HepG2 (cell line): Measurements from ENCODE around the gene COG1. TPM values are rescaled to one million over a fixed set of nuclear protein-coding genes. Genes with fewer than 3 reads are reported as not detected.

ENCODE experiments used
- ATF3 ChIP-seq: sonication (generic); formaldehyde crosslinking; IDR thresholded peaks from 2 replicates; pipeline ENCODE4 v1.4.0; 2020; ENCODE audit warnings: missing genetic modification reagents
- CBFB ChIP-seq: sonication (generic); formaldehyde crosslinking; IDR thresholded peaks from 2 replicates; pipeline ENCODE4 v1.4.0; 2020; ENCODE audit warnings: missing genetic modification reagents
- FLYWCH1 ChIP-seq: sonication (generic); formaldehyde crosslinking; IDR thresholded peaks from 2 replicates; pipeline ENCODE4 v1.8.1; 2023; ENCODE audit warnings: mild to moderate bottlenecking, missing genetic modification reagents
- KMT2B ChIP-seq: IDR thresholded peaks from 2 replicates; pipeline ENCODE4 v1.6.1; 2016; ENCODE audit warnings: missing genetic modification reagents, missing compliant biosample characterization
- MTA3 ChIP-seq: sonication (generic); formaldehyde crosslinking; IDR thresholded peaks from 2 replicates; pipeline ENCODE4 v1.4.0; 2020; ENCODE audit warnings: missing genetic modification reagents
- RBAK ChIP-seq: sonication (generic); formaldehyde crosslinking; IDR thresholded peaks from 2 replicates; pipeline ENCODE4 v1.5.1; 2020; ENCODE audit warnings: mild to moderate bottlenecking, missing genetic modification reagents
- SMARCE1 ChIP-seq: fragments of 450-650 bp; IDR thresholded peaks from 2 replicates; pipeline ENCODE4 v1.6.1; 2017; ENCODE audit warnings: borderline replicate concordance
- SNAPC5 ChIP-seq: sonication (generic); formaldehyde crosslinking; IDR thresholded peaks from 2 replicates; pipeline ENCODE4 v1.8.1; 2023; ENCODE audit warnings: mild to moderate bottlenecking, missing genetic modification reagents, borderline replicate concordance
- STAT6 ChIP-seq: sonication (generic); formaldehyde crosslinking; IDR thresholded peaks from 2 replicates; pipeline ENCODE4 v1.4.0; 2020; ENCODE audit warnings: missing genetic modification reagents, mild to moderate bottlenecking, borderline replicate concordance
- ZIK1 ChIP-seq: sonication (generic); formaldehyde crosslinking; IDR thresholded peaks from 2 replicates; pipeline ENCODE4 v1.5.0; 2020; ENCODE audit warnings: mild to moderate bottlenecking, low read depth, missing genetic modification reagents, borderline replicate concordance
- ZMYM2 ChIP-seq: sonication (generic); formaldehyde crosslinking; IDR thresholded peaks from 2 replicates; pipeline ENCODE4 v1.8.0; 2022; ENCODE audit warnings: mild to moderate bottlenecking, missing genetic modification reagents
- ZNF12 ChIP-seq: sonication (generic); formaldehyde crosslinking; IDR thresholded peaks from 2 replicates; pipeline ENCODE4 v1.5.0; 2020; ENCODE audit warnings: missing genetic modification reagents
- ZNF414 ChIP-seq: sonication (generic); formaldehyde crosslinking; IDR thresholded peaks from 2 replicates; pipeline ENCODE4 v1.5.0; 2020; ENCODE audit warnings: missing genetic modification reagents
- ZNF552 ChIP-seq: sonication (generic); formaldehyde crosslinking; IDR thresholded peaks from 2 replicates; pipeline ENCODE4 v1.9.0; 2022; ENCODE audit warnings: missing genetic modification reagents, mild to moderate bottlenecking, borderline replicate concordance
- ZNF557 ChIP-seq: sonication (generic); formaldehyde crosslinking; IDR thresholded peaks from 2 replicates; pipeline ENCODE4 v1.4.0; 2020; ENCODE audit warnings: missing genetic modification reagents
- ZNF660 ChIP-seq: sonication (generic); formaldehyde crosslinking; IDR thresholded peaks from 2 replicates; pipeline ENCODE4 v1.5.1; 2020; ENCODE audit warnings: mild to moderate bottlenecking, low read depth, missing genetic modification reagents, borderline replicate concordance
- ZNF672 ChIP-seq: sonication (generic); formaldehyde crosslinking; IDR thresholded peaks from 2 replicates; pipeline ENCODE4 v1.8.1; 2022; ENCODE audit warnings: missing genetic modification reagents
- ZNF720 ChIP-seq: sonication (generic); formaldehyde crosslinking; IDR thresholded peaks from 2 replicates; pipeline ENCODE4 v1.4.0; 2020; ENCODE audit warnings: missing genetic modification reagents
- ZNF749 ChIP-seq: sonication (generic); formaldehyde crosslinking; IDR thresholded peaks from 2 replicates; pipeline ENCODE4 v1.8.0; 2022; ENCODE audit warnings: mild to moderate bottlenecking, missing genetic modification reagents, moderate library complexity, borderline replicate concordance
- ZNF850 ChIP-seq: sonication (generic); formaldehyde crosslinking; conservative IDR thresholded peaks from 2 replicates; pipeline ENCODE4 v1.9.0; 2021; ENCODE audit warnings: mild to moderate bottlenecking, missing genetic modification reagents
- polyA plus RNA-seq, 8 experiments: library from polyadenylated mRNA; depleted of rRNA in 3 of 8; stranded (reverse) in 7 of 8; unstranded in 1 of 8; fragments of >200 nt; fragmentation: Illumina TruSeq in 4 of 8; extraction: Trizol in 4 of 8; gene quantifications; 2 replicates each; pipeline versions ENCODE4 v1.2.1 to v1.2.3, GENCODE V29; 2011 to 2016; ENCODE audit warnings: low read depth in 4 of 8, missing spikeins in 1 of 8, mixed read lengths in 1 of 8; ENCODE audit not compliant: insufficient read depth in 1 of 8
- total RNA-seq, 5 experiments: library from RNA; depleted of rRNA; stranded (reverse); fragments of >200 nt; fragmentation: Illumina TruSeq; extraction: Trizol; gene quantifications; 2 replicates each; pipeline ENCODE4 v1.2.3, GENCODE V29; 2016; ENCODE audit warnings: low read depth in 1 of 5
- TF ChIP-seq, protein P1 (sequence below): sonication (generic); formaldehyde crosslinking; IDR thresholded peaks from 2 replicates; pipeline ENCODE4 v1.4.0; 2020; ENCODE audit warnings: mild to moderate bottlenecking, low read depth, missing genetic modification reagents
- TF ChIP-seq, protein P2 (sequence below): sonication (generic); formaldehyde crosslinking; IDR thresholded peaks from 2 replicates; pipeline ENCODE4 v1.4.0; 2020; ENCODE audit warnings: mild to moderate bottlenecking, missing genetic modification reagents
- TF ChIP-seq, protein P3 (sequence below): sonication (generic); formaldehyde crosslinking; IDR thresholded peaks from 2 replicates; pipeline ENCODE4 v1.4.0; 2020; ENCODE audit warnings: missing genetic modification reagents

Gene COG1
- total and polyA plus RNA-seq, 2 of the 13 experiments (the other 11 are each of a cell fraction or from before 2014, with no cell fraction given) = 36.6 to 39.7 TPM

- TF ChIP-seq, protein P1, sequence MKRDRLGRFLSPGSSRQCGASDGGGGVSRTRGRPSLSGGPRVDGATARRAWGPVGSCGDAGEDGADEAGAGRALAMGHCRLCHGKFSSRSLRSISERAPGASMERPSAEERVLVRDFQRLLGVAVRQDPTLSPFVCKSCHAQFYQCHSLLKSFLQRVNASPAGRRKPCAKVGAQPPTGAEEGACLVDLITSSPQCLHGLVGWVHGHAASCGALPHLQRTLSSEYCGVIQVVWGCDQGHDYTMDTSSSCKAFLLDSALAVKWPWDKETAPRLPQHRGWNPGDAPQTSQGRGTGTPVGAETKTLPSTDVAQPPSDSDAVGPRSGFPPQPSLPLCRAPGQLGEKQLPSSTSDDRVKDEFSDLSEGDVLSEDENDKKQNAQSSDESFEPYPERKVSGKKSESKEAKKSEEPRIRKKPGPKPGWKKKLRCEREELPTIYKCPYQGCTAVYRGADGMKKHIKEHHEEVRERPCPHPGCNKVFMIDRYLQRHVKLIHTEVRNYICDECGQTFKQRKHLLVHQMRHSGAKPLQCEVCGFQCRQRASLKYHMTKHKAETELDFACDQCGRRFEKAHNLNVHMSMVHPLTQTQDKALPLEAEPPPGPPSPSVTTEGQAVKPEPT = no peak
- TF ChIP-seq KMT2B (CRISPR knock-in tag) = peak; percentile 73; the same call in 1 of the 2 replicates
- no peak for TF ChIP-seq ZMYM2 (CRISPR knock-in tag)
- no peak for TF ChIP-seq ZNF552 (CRISPR knock-in tag)
- no peak for TF ChIP-seq ZNF850
- TF ChIP-seq ZNF557 (CRISPR knock-in tag) = no peak
- TF ChIP-seq ATF3 (CRISPR knock-in tag) = 0 out of 2 replicates have a peak, but pooled peaks have one; percentile 33
- TF ChIP-seq ZNF720 (CRISPR knock-in tag) = no peak
- peak; percentile 48; the same call in 1 of the 2 replicates for TF ChIP-seq ZIK1 (CRISPR knock-in tag)
- peak; percentile 79 for TF ChIP-seq CBFB (CRISPR knock-in tag)
- no peak for TF ChIP-seq SMARCE1
- TF ChIP-seq, protein P2, sequence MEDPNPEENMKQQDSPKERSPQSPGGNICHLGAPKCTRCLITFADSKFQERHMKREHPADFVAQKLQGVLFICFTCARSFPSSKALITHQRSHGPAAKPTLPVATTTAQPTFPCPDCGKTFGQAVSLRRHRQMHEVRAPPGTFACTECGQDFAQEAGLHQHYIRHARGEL (CRISPR knock-in tag) = peak; percentile 82; the same call in 1 of the 2 replicates
- no peak for TF ChIP-seq FLYWCH1 (CRISPR knock-in tag)
- TF ChIP-seq ZNF660 = no peak
- TF ChIP-seq, protein P3, sequence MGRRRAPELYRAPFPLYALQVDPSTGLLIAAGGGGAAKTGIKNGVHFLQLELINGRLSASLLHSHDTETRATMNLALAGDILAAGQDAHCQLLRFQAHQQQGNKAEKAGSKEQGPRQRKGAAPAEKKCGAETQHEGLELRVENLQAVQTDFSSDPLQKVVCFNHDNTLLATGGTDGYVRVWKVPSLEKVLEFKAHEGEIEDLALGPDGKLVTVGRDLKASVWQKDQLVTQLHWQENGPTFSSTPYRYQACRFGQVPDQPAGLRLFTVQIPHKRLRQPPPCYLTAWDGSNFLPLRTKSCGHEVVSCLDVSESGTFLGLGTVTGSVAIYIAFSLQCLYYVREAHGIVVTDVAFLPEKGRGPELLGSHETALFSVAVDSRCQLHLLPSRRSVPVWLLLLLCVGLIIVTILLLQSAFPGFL (CRISPR knock-in tag) = no peak
- TF ChIP-seq ZNF672 (CRISPR knock-in tag) = no peak
- TF ChIP-seq ZNF12 (CRISPR knock-in tag) = no peak; the same call in 1 of the 2 replicates
- TF ChIP-seq STAT6 (CRISPR knock-in tag) = peak; percentile 36; the same call in 1 of the 2 replicates
- no peak for TF ChIP-seq MTA3 (CRISPR knock-in tag)
- TF ChIP-seq ZNF749 = peak; percentile 89; the same call in 1 of the 2 replicates
- TF ChIP-seq ZNF414 (CRISPR knock-in tag) = no peak; the same call in 1 of the 2 replicates
- no peak for TF ChIP-seq SNAPC5 (CRISPR knock-in tag)
- no peak for TF ChIP-seq RBAK (CRISPR knock-in tag)
These were observed at the start of gene COG1 (continued) for GRCh38 chr17:73192894-73193701.
